IPS DF 6.9 (cell line): ENCODE data around the gene IL18RAP.

Source experiments
- DNase-seq: peaks from one replicate; pipeline ENCODE4 v3.0.0-alpha.2; 2013; ENCODE audit warnings: low read depth, low spot score
- H3K27ac ChIP-seq: one replicate; pipeline ENCODE4 v1.5.1; 2013; ENCODE audit warnings: low read length, control low read depth
- H3K27me3 ChIP-seq: 2 replicates; pipeline ENCODE4 v1.6.1; 2013; ENCODE audit warnings: mild to moderate bottlenecking, low read length; ENCODE audit not compliant: control insufficient read depth, insufficient read depth
- H3K36me3 ChIP-seq: 2 replicates; pipeline ENCODE4 v1.6.1; 2013; ENCODE audit warnings: low read length; ENCODE audit not compliant: control insufficient read depth, insufficient read depth
- H3K4me1 ChIP-seq: 2 replicates; pipeline ENCODE4 v1.6.1; 2013; ENCODE audit warnings: low read length; ENCODE audit not compliant: control insufficient read depth, insufficient read depth
- H3K4me3 ChIP-seq: 2 replicates; pipeline ENCODE4 v1.5.1; 2013; ENCODE audit warnings: mild to moderate bottlenecking, low read length
- H3K9me3 ChIP-seq: 2 replicates; pipeline ENCODE4 v1.6.1; 2013; ENCODE audit warnings: low read length, inconsistent platforms; ENCODE audit not compliant: control insufficient read depth, insufficient read depth
- WGBS: extraction: QIAGEN DNeasy Blood & Tissue Kit; methylation state at CpG from one replicate; pipeline ENCODE4 v1.1.7; 2013; ENCODE audit warnings: mixed read lengths, missing lambda C conversion rate; ENCODE audit not compliant: insufficient read length, insufficient coverage; 5-methylcytosine and 5-hydroxymethylcytosine counted together

Gene IL18RAP

DNA sequence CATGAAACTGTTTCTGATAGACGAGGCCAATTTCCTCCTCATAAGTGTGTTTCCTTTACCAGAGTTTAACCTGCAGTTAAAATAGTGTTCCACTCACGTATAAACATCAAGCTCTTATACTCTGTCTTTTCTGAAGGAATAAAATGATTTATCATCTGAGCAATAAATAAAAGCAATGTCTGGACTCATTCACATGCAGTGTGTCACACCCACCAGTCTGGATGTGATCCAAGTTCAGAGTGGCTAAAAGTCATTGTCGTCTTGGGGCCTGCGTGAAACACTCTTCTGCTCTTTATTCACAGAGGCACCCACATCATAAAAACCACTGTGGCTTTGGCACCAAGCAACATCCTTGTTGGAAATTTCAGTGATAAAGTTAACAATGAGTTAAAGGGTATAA is 30.5 kb downstream of the IL18RAP start:
- Histone ChIP-seq H3K9me3 (no peaks in the 10 kb centered on the region), H3K4me3 (no peak overlapping the region), H3K4me1 (no peaks in the 10 kb centered on the region), H3K27ac (no peak overlapping the region), H3K27me3 (no peaks in the 10 kb centered on the region), H3K36me3 (no peaks in the 10 kb centered on the region)
- no CpG with 5 or more reads among the region's 4 CpGs for WGBS
- no peak for DNase-seq

DNA sequence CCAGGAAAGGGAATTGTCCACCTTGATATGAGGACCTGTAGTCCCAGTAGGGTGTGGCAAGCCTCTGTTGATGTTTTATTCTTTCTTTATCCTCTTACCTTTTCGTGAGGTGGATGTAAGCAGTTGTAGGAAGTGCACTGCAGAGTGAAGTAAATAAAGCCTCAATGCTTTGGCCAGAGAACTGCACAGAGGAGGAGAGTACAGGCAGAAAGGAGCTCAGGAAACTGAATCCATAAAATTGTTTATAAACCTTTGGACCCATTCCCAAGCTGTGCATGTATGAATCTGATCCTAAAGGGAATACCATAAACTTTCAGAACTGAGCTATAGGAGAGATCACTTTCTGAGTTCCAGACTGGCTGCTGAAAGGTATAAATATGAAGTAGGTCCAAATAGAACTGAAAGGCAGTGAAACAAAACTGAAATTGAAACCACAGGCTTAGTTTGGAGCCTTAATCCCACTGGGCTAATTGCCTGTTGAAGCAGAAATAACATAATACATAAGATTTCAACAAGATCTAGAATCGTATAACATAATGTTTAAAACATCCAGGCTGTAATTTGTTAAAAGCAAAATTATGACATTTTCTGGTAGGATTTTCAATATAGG is 32.2 kb downstream of the IL18RAP start:
- Histone ChIP-seq H3K27me3 (no peaks in the 10 kb centered on the region), H3K9me3 (no peaks in the 10 kb centered on the region), H3K27ac (no peak overlapping the region), H3K4me3 (no peak overlapping the region), H3K4me1 (no peaks in the 10 kb centered on the region), H3K36me3 (no peaks in the 10 kb centered on the region)
- no CpG with 5 or more reads among the region's 2 CpGs for WGBS
- DNase-seq, result no peak

DNA sequence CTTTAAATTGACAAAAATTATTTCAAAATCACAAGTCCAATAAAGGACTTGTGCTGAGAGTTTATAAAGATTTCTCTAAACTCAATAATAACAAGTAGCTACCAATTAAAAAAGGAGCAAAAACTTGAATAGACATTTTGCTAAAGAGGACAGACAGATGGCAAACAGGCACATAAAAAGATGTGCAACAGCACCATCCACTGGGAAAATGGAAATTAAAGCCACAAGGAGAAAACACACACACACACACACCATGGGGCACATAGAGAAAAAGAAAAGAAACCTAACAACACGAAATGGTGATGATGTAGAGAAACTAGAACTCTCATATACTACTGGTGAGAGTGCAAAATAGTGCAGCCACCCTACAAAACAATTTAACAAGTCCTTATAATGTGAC is 37.5 kb downstream of the IL18RAP start:
- H3K36me3 ChIP-seq, result no peaks in the 10 kb centered on the region

DNA sequence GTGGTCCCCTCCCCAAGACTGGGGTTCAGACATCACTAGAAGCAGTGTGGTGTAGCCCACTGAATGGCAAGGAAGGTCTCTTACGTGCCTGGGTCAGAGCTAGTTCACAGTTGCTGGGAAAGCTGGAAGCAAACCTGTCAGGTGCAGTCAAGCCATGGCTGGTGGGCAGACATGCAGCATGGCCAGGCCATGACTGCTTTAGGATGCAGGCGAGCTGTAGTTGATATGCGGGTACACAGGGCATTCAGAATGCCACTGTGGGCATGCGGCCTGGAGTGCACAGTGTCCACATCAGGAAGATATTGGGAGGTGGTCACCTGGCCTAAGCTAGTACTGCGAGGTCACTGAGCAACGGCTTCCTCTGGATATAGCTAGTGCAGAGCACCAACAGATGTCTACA is 38.2 kb downstream of the IL18RAP start:
- no peak overlapping the region for H3K27ac ChIP-seq
- no peaks in the 10 kb centered on the region for H3K36me3 ChIP-seq
- H3K4me3 ChIP-seq, result no peak overlapping the region
- no peaks in the 10 kb centered on the region for H3K4me1 ChIP-seq
- WGBS, result no CpG with 5 or more reads among the region's 6 CpGs
- no peaks in the 10 kb centered on the region for H3K9me3 ChIP-seq
- no peaks in the 10 kb centered on the region for H3K27me3 ChIP-seq
- DNase-seq, result no peak

More for the DNA sequence above, 37.5 kb downstream of the IL18RAP start:
- H3K27ac ChIP-seq, result no peak overlapping the region
- H3K27me3 ChIP-seq, result no peaks in the 10 kb centered on the region
- no CpG with 5 or more reads among the region's 1 CpG for WGBS
- H3K4me1 ChIP-seq, result no peaks in the 10 kb centered on the region
- H3K4me3 ChIP-seq, result no peak overlapping the region
- DNase-seq, result no peak
- H3K9me3 ChIP-seq, result no peaks in the 10 kb centered on the region

DNA sequence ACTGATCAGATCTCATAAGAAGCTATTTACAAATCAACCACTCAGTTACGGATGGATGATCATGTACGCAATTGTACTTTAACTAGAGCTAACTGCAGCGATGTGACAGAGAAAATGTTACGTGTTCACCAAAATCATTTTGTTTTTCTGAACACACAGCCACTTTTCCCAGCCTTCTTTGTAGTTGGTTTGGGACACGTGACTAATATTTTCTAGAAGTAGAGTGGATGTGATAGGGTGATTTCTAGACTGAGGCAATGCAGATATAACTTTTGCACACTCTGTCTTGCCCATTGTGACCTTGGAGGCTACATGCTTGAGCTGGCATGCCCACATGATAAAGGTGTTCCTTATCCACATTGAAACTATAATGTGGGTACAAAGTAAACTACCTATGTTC is 40.2 kb downstream of the IL18RAP start:
- H3K4me1 ChIP-seq, result no peaks in the 10 kb centered on the region
- DNase-seq, result no peak
- no peak overlapping the region for H3K27ac ChIP-seq
- H3K36me3 ChIP-seq, result no peaks in the 10 kb centered on the region
- no peak overlapping the region for H3K4me3 ChIP-seq
- H3K9me3 ChIP-seq, result no peaks in the 10 kb centered on the region
- no CpG with 5 or more reads among the region's 5 CpGs for WGBS
- H3K27me3 ChIP-seq, result no peaks in the 10 kb centered on the region

DNA sequence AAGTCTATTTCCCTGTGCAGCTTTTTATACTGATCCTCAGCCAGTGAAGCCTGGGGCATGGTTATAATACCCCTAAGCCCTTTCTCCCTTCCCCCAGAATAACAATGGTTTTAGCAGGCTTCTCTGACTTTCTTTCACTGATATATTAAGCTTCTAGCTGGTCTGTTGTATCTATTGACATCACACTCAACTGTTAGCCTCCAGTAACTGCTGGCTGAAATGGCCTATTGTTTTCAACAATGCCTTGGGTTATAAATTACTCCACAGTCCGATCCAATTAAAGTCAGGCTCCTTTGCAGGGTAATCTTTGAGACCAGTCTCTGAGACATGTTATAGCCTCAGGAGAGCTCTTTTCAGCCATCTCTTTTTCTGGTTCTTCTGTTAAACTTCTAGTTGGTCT is 47.2 kb downstream of the IL18RAP start:
- Histone ChIP-seq H3K27me3 (no peaks in the 10 kb centered on the region), H3K36me3 (no peaks in the 10 kb centered on the region), H3K4me3 (no peak overlapping the region), H3K27ac (no peak overlapping the region), H3K9me3 (no peaks in the 10 kb centered on the region), H3K4me1 (peaks cover 1% of the 10 kb centered on the region; the same call in 1 of the 2 replicates)
- no CpG with 5 or more reads among the region's 1 CpG for WGBS
- DNase-seq, result no peak

DNA sequence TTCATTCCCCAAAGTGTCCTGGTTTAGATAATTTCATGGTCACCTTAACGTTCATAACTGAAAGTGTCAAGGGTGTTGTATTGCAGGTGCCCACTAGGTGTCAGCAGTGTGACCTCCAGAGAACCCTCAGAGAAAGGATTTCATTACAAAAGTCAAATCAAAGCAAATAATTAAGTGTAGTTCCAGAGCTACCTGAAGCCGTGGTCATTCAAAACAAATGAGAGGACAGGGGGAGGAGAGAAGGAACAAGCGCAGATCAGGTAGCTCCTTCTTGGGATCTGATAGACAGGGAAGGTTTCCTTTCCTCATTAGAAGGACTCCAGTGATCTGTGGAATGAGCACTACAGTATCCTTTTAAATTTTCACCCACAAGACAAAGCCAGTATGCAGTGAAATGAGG is 50.1 kb downstream of the IL18RAP start, which contains the start of gene SLC9A4:
TSS of gene SLC9A4 (plus strand) at position 207 of the 400 bp plus-strand sequence. CDS start 534 bp downstream, outside the sequence.
- Histone ChIP-seq H3K4me1 (peaks cover 1% of the 10 kb centered on the region; the same call in 1 of the 2 replicates), H3K9me3 (no peaks in the 10 kb centered on the region), H3K27ac (no peak within 1 kb of the TSS), H3K4me3 (no peak within 1 kb of the TSS), H3K27me3 (no peaks in the 10 kb centered on the region), H3K36me3 (no peaks in the 10 kb centered on the region)
- WGBS, result no CpG with 5 or more reads among the region's 3 CpGs
- no peak for DNase-seq

DNA sequence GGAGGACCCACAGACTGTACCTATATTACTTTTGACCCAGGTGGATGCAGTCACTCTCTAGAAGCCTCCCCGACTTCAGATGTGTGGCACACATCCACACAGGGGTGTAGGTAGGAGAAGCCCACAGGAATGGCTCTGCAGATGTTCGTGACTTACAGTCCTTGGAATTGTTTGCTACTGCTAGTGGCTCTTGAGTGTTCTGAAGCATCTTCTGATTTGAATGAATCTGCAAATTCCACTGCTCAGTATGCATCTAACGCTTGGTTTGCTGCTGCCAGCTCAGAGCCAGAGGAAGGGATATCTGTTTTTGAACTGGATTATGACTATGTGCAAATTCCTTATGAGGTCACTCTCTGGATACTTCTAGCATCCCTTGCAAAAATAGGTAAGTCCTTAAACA is 50.7 kb downstream of the IL18RAP start:
- Histone ChIP-seq H3K27ac (no peak overlapping the region), H3K27me3 (no peaks in the 10 kb centered on the region), H3K4me3 (no peak overlapping the region), H3K36me3 (no peaks in the 10 kb centered on the region), H3K9me3 (no peaks in the 10 kb centered on the region), H3K4me1 (peaks cover 1% of the 10 kb centered on the region; the same call in 1 of the 2 replicates)
- no peak for DNase-seq
- no CpG with 5 or more reads among the region's 3 CpGs for WGBS

DNA sequence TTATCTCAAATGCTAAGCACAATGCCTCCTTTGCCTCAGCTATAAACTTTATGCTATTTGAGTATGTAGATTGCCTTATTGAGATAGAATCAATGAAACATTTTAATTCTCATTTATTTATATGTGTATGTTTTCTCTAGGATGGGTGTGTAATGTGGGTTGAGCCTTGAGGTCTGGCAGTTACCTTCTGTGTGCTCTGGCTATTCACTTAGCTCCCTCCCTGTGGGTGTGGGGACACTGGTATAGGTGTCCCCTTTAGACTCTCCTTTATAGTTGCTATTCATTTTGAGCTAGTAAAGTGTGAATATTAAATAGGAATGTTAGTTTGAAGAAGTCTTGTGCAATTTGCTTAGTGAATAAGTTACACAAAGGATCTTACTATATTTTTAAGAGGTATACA is 51.8 kb downstream of the IL18RAP start:
- no peaks in the 10 kb centered on the region for H3K27me3 ChIP-seq
- H3K36me3 ChIP-seq, result no peaks in the 10 kb centered on the region

DNA sequence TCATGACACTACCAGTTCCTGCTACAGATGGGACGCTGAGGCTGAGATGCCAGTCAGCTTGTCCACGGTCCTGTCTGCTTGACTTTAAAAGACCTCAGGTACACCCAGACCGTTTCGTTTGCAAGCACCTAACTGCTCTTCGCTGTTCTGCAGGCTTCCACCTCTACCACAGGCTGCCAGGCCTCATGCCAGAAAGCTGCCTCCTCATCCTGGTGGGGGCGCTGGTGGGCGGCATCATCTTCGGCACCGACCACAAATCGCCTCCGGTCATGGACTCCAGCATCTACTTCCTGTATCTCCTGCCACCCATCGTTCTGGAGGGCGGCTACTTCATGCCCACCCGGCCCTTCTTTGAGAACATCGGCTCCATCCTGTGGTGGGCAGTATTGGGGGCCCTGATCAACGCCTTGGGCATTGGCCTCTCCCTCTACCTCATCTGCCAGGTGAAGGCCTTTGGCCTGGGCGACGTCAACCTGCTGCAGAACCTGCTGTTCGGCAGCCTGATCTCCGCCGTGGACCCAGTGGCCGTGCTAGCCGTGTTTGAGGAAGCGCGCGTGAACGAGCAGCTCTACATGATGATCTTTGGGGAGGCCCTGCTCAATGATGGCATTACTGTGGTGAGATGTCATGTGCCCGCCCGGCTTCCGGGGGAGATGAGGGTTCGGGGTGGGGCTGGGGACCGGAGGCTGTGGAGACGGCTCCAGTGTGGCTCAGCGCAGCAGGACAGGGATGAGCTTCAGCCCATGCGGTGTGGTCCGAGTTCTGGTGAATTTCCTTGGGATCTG is 55.9 kb downstream of the IL18RAP start:
- no peak overlapping the region for H3K27ac ChIP-seq
- H3K9me3 ChIP-seq, result no peaks in the 10 kb centered on the region
- H3K27me3 ChIP-seq, result no peaks in the 10 kb centered on the region
- no peaks in the 10 kb centered on the region for H3K4me1 ChIP-seq
- no peak overlapping the region for H3K4me3 ChIP-seq
- no peaks in the 10 kb centered on the region for H3K36me3 ChIP-seq
- WGBS, result no CpG with 5 or more reads among the region's 36 CpGs
- no peak for DNase-seq

More for the DNA sequence above, 51.8 kb downstream of the IL18RAP start:
- peaks cover 1% of the 10 kb centered on the region; the same call in 1 of the 2 replicates for H3K4me1 ChIP-seq
- no peak overlapping the region for H3K27ac ChIP-seq
- no peaks in the 10 kb centered on the region for H3K9me3 ChIP-seq
- no peak overlapping the region for H3K4me3 ChIP-seq
- no peak for DNase-seq
